GM23248 (cell line): Measurements from ENCODE around the gene PARD3B. TPM values are rescaled to one million over a fixed set of nuclear protein-coding genes. Genes with fewer than 3 reads are reported as not detected.

Experiments
- DNase-seq: peaks from one replicate; pipeline ENCODE4 v3.0.0-alpha.2; 2015
- H2AFZ ChIP-seq: fragments of 200-600 bp; sonication (generic); 2 replicates; pipeline ENCODE4 v1.6.1; 2016; ENCODE audit warnings: antibody characterized with exemption
- H3F3A ChIP-seq: fragments of 200-600 bp; sonication (generic); 2 replicates; pipeline ENCODE4 v1.6.1; 2016; ENCODE audit warnings: mild to moderate bottlenecking, antibody characterized with exemption, mixed run types; ENCODE audit not compliant: insufficient read depth
- H3K27ac ChIP-seq: fragments of 200-600 bp; sonication (generic); 2 replicates; pipeline ENCODE4 v1.5.1; 2016; ENCODE audit warnings: mild to moderate bottlenecking
- H3K27me3 ChIP-seq: fragments of 200-600 bp; sonication (generic); replicated peaks from 2 replicates; pipeline ENCODE4 v1.6.1; 2016; ENCODE audit warnings: mild to moderate bottlenecking; ENCODE audit not compliant: insufficient read depth
- H3K36me3 ChIP-seq: fragments of 200-600 bp; sonication (generic); 2 replicates; pipeline ENCODE4 v1.6.1; 2016; ENCODE audit warnings: low read depth, mild to moderate bottlenecking
- H3K4me1 ChIP-seq: fragments of 200-600 bp; sonication (generic); 2 replicates; pipeline ENCODE4 v1.6.1; 2016; ENCODE audit warnings: mild to moderate bottlenecking; ENCODE audit not compliant: insufficient read depth
- H3K4me2 ChIP-seq: fragments of 200-600 bp; sonication (generic); one replicate; pipeline ENCODE4 v1.6.1; 2016; ENCODE audit warnings: mild to moderate bottlenecking; ENCODE audit not compliant: unreplicated experiment
- H3K4me3 ChIP-seq: fragments of 200-600 bp; sonication (generic); 2 replicates; pipeline ENCODE4 v1.5.1; 2016; ENCODE audit warnings: mild to moderate bottlenecking
- H3K79me2 ChIP-seq: fragments of 200-600 bp; sonication (generic); 2 replicates; pipeline ENCODE4 v1.6.1; 2016; ENCODE audit warnings: mild to moderate bottlenecking; ENCODE audit not compliant: insufficient read depth
- H3K9ac ChIP-seq: fragments of 200-600 bp; sonication (generic); 2 replicates; pipeline ENCODE4 v1.6.1; 2016; ENCODE audit warnings: mild to moderate bottlenecking
- H3K9me2 ChIP-seq: fragments of 200-600 bp; sonication (generic); 2 replicates; pipeline ENCODE4 v1.6.1; 2016; ENCODE audit warnings: mixed run types, mild to moderate bottlenecking, moderate library complexity; ENCODE audit not compliant: insufficient read depth
- H3K9me3 ChIP-seq: fragments of 200-600 bp; sonication (generic); one replicate; pipeline ENCODE4 v1.6.1; 2017; ENCODE audit warnings: low read depth
- H4K20me1 ChIP-seq: fragments of 200-600 bp; sonication (generic); 2 replicates; pipeline ENCODE4 v1.6.0; 2016; ENCODE audit not compliant: insufficient read depth
- EZH2 ChIP-seq: fragments of 200-600 bp; sonication (generic); IDR thresholded peaks from 2 replicates; pipeline ENCODE4 v1.6.1; 2018; ENCODE audit warnings: antibody characterized with exemption, mild to moderate bottlenecking; ENCODE audit not compliant: insufficient read depth, poor library complexity, severe bottlenecking
- EZH2phosphoT487 ChIP-seq: fragments of 200-600 bp; sonication (generic); IDR thresholded peaks from 2 replicates; pipeline ENCODE4 v1.6.1; 2018; ENCODE audit warnings: antibody characterized with exemption, moderate library complexity, mild to moderate bottlenecking, low read depth; ENCODE audit not compliant: insufficient read depth
- WGBS, 2 experiments: methylation state at CpG; one replicate each; pipeline ENCODE4 v1.1.6; 2015 to 2017; ENCODE audit warnings: low lambda C conversion rate in 2 of 2, low coverage in 1 of 2; ENCODE audit errors: missing lambda C conversion rate in 2 of 2; 5-methylcytosine and 5-hydroxymethylcytosine counted together
- in situ Hi-C: fragments of 300-500 bp; cut with MboI; formaldehyde crosslinking; loops from 2 replicates; pipeline ENCODE4 v1.15.0; 2020
- polyA plus RNA-seq: library from polyadenylated mRNA; unstranded; fragments of >200 nt; fragmentation: Nextera tagmentation; extraction: Ambion mirVana; gene quantifications from 2 replicates; pipeline ENCODE4 v1.2.1, GENCODE V29; 2016
- total RNA-seq: library from RNA; depleted of rRNA; stranded (reverse); fragments of >200 nt; shearing (Covaris generic); gene quantifications from 2 replicates; pipeline ENCODE4 v1.2.3, GENCODE V29; 2014

Gene PARD3B
- total and polyA plus RNA-seq, 2 experiments from 2014 or later = 2.5 to 6.9 TPM

DNA sequence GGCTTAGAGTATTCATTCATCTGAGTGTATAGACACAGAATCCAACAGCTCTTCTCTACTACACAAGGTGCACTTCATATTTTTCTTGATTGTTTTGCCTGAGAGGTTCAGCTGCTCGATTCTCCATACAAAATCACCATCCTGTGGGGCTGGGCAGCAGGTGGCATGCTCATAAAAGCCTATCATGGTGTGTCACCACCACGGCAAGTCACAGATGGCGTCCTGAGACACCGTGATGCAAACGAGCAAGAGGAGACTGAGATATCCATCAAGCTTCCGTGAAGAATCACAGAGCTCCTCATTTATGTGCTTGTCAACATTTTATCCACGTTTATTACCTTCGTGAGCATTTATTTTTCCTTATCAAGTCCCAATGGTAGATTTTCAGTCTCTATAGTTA lies 1114.6 kb downstream of the PARD3B start:
- in situ Hi-C loops = no loop called here
- H3K79me2 ChIP-seq = no peaks in the 10 kb centered on the region
- WGBS, 2 experiments = 74 to 80% methylated on average over 8 of the region's 8 CpGs
- TF ChIP-seq EZH2 (no peak), EZH2phosphoT487 (no peak)
- no peak for DNase-seq
- no peak overlapping the region for H3K4me3 ChIP-seq
- peak overlapping the region; percentile 39 for H3K27ac ChIP-seq
- H4K20me1 ChIP-seq = no peaks in the 10 kb centered on the region
- no peak overlapping the region for H2AFZ ChIP-seq
- peaks cover 48% of the 10 kb centered on the region for H3K4me1 ChIP-seq
- H3K4me2 ChIP-seq = peak overlapping the region; percentile 61
- H3K9me3 ChIP-seq = no peaks in the 10 kb centered on the region
- H3K9me2 ChIP-seq = no peaks in the 10 kb centered on the region
- peaks cover 48% of the 10 kb centered on the region for H3F3A ChIP-seq
- H3K9ac ChIP-seq = no peak overlapping the region
- no peaks in the 10 kb centered on the region for H3K36me3 ChIP-seq
- H3K27me3 ChIP-seq = no peaks in the 10 kb centered on the region

DNA sequence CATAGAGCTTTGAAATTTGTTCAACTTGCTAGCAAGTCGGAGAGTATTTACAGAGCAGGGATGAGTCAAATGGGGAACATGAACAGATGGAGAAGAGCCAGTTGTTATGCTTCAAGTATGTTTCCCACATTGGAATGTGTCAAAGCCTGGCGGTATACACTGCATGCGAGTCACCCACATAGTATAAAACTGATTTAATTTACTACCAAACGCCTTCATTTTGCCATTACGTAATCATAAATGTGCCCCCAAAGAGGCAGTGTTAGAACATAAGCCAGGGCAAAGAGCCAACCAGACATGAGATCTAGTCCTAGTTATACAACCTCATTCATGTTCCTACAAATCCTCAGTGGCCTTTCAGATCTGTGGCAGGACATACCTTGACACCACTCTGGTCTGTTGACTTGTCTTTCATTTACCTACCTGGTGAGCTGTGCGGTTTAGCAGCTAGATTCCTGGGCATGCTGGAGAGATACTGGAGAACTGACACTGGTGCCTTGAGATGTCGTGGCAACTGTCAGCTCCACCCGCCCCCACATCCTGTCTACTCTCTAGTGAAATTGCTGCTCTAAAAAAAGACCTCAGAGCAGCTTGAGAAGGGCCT lies 1115.3 kb downstream of the PARD3B start:
- no peaks in the 10 kb centered on the region for H3K79me2 ChIP-seq
- peaks cover 42% of the 10 kb centered on the region for H3K4me1 ChIP-seq
- H3K4me3 ChIP-seq = peak overlapping the region; percentile 38
- DNase-seq = peak; percentile 98
- H3K9me2 ChIP-seq = no peaks in the 10 kb centered on the region
- in situ Hi-C loops = no loop called here
- peak overlapping the region; percentile 71 for H3K27ac ChIP-seq
- no peak for TF ChIP-seq EZH2phosphoT487
- no peak for TF ChIP-seq EZH2
- 3 to 6% methylated on average over 8 of the region's 8 CpGs for WGBS, 2 experiments
- peaks cover 45% of the 10 kb centered on the region for H3F3A ChIP-seq
- H3K27me3 ChIP-seq = no peaks in the 10 kb centered on the region
- no peak overlapping the region for H2AFZ ChIP-seq
- H3K9me3 ChIP-seq = no peaks in the 10 kb centered on the region
- H3K9ac ChIP-seq = peak overlapping the region; percentile 45; the same call in 1 of the 2 replicates
- peak overlapping the region; percentile 77 for H3K4me2 ChIP-seq
- H3K36me3 ChIP-seq = no peaks in the 10 kb centered on the region
- H4K20me1 ChIP-seq = no peaks in the 10 kb centered on the region

- H3K4me1 ChIP-seq = peaks cover 36% of the 10 kb centered on the region
- peak overlapping the region; percentile 71 for H3K27ac ChIP-seq
- H3K4me2 ChIP-seq = peak overlapping the region; percentile 77
- no peak overlapping the region for H3K4me3 ChIP-seq
- H3K36me3 ChIP-seq = no peaks in the 10 kb centered on the region
- TF ChIP-seq EZH2phosphoT487 = no peak
- TF ChIP-seq EZH2 = no peak
- no peaks in the 10 kb centered on the region for H3K9me2 ChIP-seq
- in situ Hi-C loops = no loop called here
- H3K79me2 ChIP-seq = no peaks in the 10 kb centered on the region
- H3K9me3 ChIP-seq = no peaks in the 10 kb centered on the region
- DNase-seq = no peak
- 0 out of 2 replicates have a peak overlapping the region, but pooled peaks have one; percentile 45 for H3K9ac ChIP-seq
- H4K20me1 ChIP-seq = no peaks in the 10 kb centered on the region
- H3F3A ChIP-seq = peaks cover 42% of the 10 kb centered on the region
- 95 to 99% methylated on average over 5 of the region's 5 CpGs for WGBS, 2 experiments
- no peaks in the 10 kb centered on the region for H3K27me3 ChIP-seq
- no peak overlapping the region for H2AFZ ChIP-seq
Observed at GRCh38 chr2:205661281-205661680, 1116.0 kb downstream of the PARD3B start.

GRCh38 chr2:205662206-205662965 lies 1117.1 kb downstream of the PARD3B start:
- Histone ChIP-seq H3K4me3 (no peak overlapping the region), H2AFZ (no peak overlapping the region), H3F3A (peaks cover 34% of the 10 kb centered on the region), H3K27ac (no peak overlapping the region), H3K4me2 (no peak overlapping the region), H3K9me3 (no peaks in the 10 kb centered on the region), H3K9me2 (no peaks in the 10 kb centered on the region), H3K9ac (no peak overlapping the region), H3K27me3 (no peaks in the 10 kb centered on the region), H4K20me1 (no peaks in the 10 kb centered on the region), H3K36me3 (no peaks in the 10 kb centered on the region), H3K4me1 (peaks cover 25% of the 10 kb centered on the region), H3K79me2 (no peaks in the 10 kb centered on the region)
- in situ Hi-C loops = no loop called here
- 97 to 98% methylated on average over 3 of the region's 3 CpGs for WGBS, 2 experiments
- no peak for DNase-seq
- TF ChIP-seq EZH2 (no peak), EZH2phosphoT487 (no peak)
